Activated CD8-positive, alpha-beta memory T cell treated with anti-CD3 and anti-CD28 coated beads for 48 hours (primary cell): Measurements from ENCODE around the gene CARD14.
A peak's percentile ranks its signal among the peaks of the same experiment; 100 is the strongest.

ENCODE experiments used
- DNase-seq, 3 experiments: peaks; one replicate each; pipeline ENCODE4 v3.0.0-alpha.2; 2020; ENCODE audit warnings: low read depth in 2 of 3, low spot score in 2 of 3

The CARD14 gene

GRCh38 chr17:80209765-80210164, 39.9 kb downstream of the CARD14 start:
- DNase-seq, result no peak

- no peak for DNase-seq
Measured at GRCh38 chr17:80210348-80211108, 40.7 kb downstream of the CARD14 start.

GRCh38 chr17:80212109-80212508, 42.3 kb downstream of the CARD14 start:
- no peak for DNase-seq

- no peak for DNase-seq
Measured at GRCh38 chr17:80212511-80212910, 42.7 kb downstream of the CARD14 start.

- DNase-seq, result no peak
Measured at GRCh38 chr17:80212962-80213642, 43.3 kb downstream of the CARD14 start.

GRCh38 chr17:80213643-80213975, 43.8 kb downstream of the CARD14 start:
- DNase-seq, result no peak

- DNase-seq, result no peak
Measured at GRCh38 chr17:80214012-80214877, 44.4 kb downstream of the CARD14 start.

- no peak for DNase-seq
Measured at GRCh38 chr17:80214878-80215210, 45.0 kb downstream of the CARD14 start.

- no peak for DNase-seq
Measured at GRCh38 chr17:80216473-80217456, 46.9 kb downstream of the CARD14 start.

GRCh38 chr17:80217703-80218362, 48.0 kb downstream of the CARD14 start:
- DNase-seq, result no peak

GRCh38 chr17:80218391-80218790, 48.6 kb downstream of the CARD14 start:
- DNase-seq, result no peak

- peak; percentile 79 to 95 (median 92) for DNase-seq
Measured at GRCh38 chr17:80219013-80219762, 49.4 kb downstream of the CARD14 start.

GRCh38 chr17:80219763-80220053, 49.9 kb downstream of the CARD14 start:
- DNase-seq, result no peak

- peak; percentile 19 to 43 (median 23) for DNase-seq
Measured at GRCh38 chr17:80220054-80220735, 50.4 kb downstream of the CARD14 start, which contains the start of the genes SGSH and SLC26A11. Gene SGSH, minus strand, starts transcription at chr17:80220333. Its CDS starts 20 bp downstream, at chr17:80220313. Gene SLC26A11, plus strand, starts transcription at chr17:80220427. Its CDS starts 1,134 bp downstream, at chr17:80221561.

- DNase-seq, result no peak
Measured at GRCh38 chr17:80220736-80221215, 50.9 kb downstream of the CARD14 start.

GRCh38 chr17:80221351-80222105, 51.7 kb downstream of the CARD14 start:
- no peak for DNase-seq

GRCh38 chr17:80222376-80223141, 52.7 kb downstream of the CARD14 start:
- DNase-seq, result no peak
